ENCODE results near the gene ZSCAN5A. TPM values are rescaled to one million over a fixed set of nuclear protein-coding genes. Genes with fewer than 3 reads are reported as not detected.
"Not testable (repeated sequence)": the region's sequence is repeated elsewhere in the genome, so short reads cannot be mapped to it uniquely, and the experiment has no call there.

ZSCAN5A gene
- total RNA-seq, 1 donor from 2014 or later: 12.3 TPM

DNA sequence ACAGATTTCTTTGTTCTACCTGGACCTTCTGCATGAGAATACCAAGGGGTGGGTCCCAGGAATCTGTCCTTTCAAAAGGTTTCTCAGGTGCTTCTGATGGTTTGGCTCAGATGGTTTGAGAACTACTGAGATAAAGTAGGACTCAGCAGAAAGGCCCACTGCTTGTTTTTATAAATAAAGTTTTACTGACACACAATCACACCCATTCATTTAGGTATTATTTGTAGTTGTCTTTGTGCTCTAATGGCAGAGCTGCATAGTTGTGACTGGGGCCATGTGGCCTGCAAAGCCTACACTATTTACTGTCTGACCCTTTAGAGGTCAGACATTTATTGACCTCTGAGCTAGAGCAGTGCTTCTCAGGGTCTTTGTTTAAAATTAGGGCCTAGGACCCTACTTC is 24.5 kb downstream of the ZSCAN5A start:
- ATAC-seq: no peak
- intact Hi-C loops (cut with DNase I): no loop called here
- DNase-seq (ENCODE audit: low spot score): no peak

- intact Hi-C loops (cut with DNase I): no loop called here
- DNase-seq (ENCODE audit: low spot score) (no peak), ATAC-seq (no peak)
These were observed 29.9 kb downstream of the ZSCAN5A start for GRCh38 chr19:56284746-56285145.

DNA sequence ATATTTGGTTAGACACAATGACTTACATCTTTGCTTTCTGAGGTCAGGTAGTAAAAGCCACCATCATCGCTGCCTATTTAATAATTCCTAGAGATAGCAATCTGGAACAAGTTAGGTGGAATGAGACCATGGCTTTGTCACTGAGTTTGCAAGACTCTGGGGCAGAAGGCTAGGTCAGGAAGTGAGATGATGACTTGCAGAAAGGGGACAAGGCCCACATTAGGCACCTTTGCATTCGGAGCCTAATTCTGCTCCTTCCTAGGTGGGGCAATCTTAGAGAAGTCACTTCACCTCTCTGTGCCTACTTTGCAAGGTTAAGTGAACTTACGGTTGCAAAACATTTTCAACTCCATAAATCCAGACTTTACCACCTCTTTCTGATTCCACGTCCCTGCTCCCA is 31.8 kb downstream of the ZSCAN5A start:
- intact Hi-C loops (cut with DNase I): no loop called here
- DNase-seq (ENCODE audit: low spot score): no peak
- no peak for ATAC-seq

DNA sequence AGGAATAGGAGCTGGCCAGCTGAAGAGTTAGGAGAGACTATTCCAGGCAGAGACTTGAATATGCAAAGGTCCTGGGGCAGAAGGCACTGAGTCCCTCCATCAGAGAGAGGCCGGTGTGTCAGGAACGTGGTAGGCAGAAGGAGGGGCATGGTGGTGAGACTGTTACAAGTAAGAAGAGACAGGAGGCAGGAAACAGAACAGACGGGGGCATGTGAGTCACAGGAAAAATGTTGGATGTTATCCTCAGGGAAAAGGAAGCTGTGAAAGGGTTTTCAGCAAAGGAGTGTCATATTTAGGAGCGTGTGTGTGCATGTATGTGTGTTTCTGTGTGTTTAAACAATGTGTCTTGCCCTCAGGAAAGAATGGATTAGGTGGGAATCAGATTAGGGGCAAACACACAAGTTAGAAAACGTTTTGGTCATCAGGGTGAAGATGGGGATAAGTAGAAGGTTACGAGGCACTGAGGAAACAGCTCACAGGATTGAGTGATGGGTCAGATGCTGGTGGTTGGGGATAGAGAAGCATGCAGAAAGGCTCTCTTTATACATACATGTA is 41.0 kb downstream of the ZSCAN5A start:
- DNase-seq (ENCODE audit: low spot score): no peak
- intact Hi-C loops (cut with DNase I): no loop called here
- no peak for ATAC-seq

GRCh38 chr19:56272161-56272798 is 42.4 kb downstream of the ZSCAN5A start, which contains the start of gene EDDM13:
EDDM13 (plus strand) TSS chr19:56272748; CDS start chr19:56272835, 87 bp downstream.
- ATAC-seq (no peak), DNase-seq (ENCODE audit: low spot score) (no peak)
- intact Hi-C loops (cut with DNase I): no loop called here

- DNase-seq (ENCODE audit: low spot score) (no peak), ATAC-seq (no peak)
- intact Hi-C loops (cut with DNase I): no loop called here
These were observed 43.5 kb downstream of the ZSCAN5A start for GRCh38 chr19:56271151-56271550.

DNA sequence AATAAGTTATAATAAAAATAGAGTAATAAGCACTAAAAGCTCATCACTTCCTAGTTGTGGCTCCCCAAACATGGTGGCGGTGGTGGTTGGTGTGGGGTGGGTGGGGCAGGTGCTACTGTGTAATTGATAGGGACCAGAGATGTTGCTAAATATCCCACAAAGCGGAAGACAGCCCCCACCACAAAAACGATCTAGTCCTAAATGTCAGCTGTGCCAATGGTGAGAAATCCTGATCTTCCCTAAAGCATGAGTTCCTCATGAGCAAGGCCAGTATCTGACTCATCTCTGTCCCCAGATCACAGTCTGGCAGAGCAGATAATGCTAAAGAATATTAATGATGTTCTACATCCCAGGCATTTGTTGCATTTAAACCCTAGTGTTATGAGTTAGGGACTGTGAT is 44.0 kb downstream of the ZSCAN5A start:
- intact Hi-C loops (cut with DNase I): no loop called here
- no peak for ATAC-seq
- no peak for DNase-seq (ENCODE audit: low spot score)

DNA sequence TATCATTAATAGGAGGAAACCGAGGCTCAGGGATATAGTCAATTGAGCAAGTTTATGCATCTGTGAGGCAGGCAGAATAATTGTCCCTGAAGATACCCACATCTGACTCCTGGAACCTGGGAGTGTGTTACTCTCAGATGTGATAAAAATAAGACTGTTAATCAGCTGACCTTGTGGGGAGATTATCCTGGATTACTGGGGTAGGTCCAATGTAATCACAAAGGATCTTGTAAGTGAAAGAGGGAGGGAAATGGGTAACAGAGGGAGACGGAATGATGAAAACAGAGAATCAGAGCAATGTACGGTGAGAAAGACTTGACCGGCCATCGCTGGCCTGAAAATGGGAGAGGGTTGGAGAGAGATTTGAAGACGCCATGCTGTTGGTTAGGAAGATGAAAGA is 45.3 kb downstream of the ZSCAN5A start:
- no peak for DNase-seq (ENCODE audit: low spot score)
- intact Hi-C loops (cut with DNase I): no loop called here
- no peak for ATAC-seq

DNA sequence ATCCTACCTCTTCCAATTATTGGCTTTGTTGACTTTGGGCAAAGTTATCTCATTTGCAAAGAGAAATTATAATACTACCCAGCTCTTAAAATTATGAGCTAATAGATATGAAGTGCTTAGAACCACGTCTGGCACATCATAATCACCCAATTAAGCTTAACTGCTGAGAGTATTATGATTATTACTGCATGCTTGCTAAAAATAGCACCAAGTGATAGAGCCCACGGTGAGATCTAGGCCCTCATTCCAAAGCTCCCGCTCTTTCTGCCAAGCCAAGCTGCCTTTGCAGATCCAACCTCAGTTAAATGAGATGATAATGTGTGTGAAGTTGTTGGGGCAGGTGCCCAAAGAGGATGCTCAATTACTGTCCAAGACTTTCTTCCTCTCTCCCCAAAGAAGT is 48.6 kb downstream of the ZSCAN5A start:
- intact Hi-C loops (cut with DNase I): no loop called here
- no peak for ATAC-seq
- DNase-seq (ENCODE audit: low spot score): no peak

DNA sequence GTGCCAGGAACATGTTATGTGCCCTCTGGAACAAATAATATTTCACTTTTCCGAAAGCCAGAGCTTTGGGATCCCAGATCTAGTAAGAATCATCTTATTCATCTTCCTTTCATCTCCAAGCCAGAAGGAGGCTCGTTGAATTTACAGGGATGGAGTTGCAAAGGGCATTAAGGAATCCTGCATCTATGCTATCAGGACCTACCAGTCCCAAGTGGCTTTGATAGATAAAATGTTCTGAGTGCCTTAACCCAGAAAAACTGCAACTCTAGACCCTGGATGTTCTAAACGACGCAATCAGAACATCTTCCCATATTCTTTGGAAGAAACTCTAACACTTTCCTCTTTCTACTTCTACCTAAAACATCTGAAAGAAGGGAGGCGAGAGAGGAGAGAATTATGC is 51.3 kb downstream of the ZSCAN5A start:
- intact Hi-C loops (cut with DNase I): no loop called here
- DNase-seq (ENCODE audit: low spot score) (no peak), ATAC-seq (no peak)

DNA sequence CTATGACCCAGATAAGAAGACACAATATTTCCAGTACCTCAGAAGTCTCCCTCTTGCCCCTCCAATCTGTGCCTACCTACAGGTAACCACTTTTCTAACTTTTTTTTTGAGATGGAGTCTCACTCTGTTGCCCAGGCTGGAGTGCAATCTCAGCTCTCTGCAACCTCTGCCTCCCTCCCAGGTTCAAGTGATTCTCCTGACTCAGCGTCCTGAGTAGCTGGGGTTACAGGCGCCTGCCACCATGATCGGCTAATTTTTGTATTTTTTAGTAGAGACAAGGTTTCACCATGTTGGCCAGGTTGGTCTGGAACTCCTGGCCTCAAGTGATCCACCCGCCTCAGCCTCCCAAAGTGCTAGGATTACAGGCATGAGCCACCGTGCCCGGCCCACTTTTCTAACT is 52.7 kb downstream of the ZSCAN5A start:
- intact Hi-C loops (cut with DNase I); ATAC-seq: not testable (repeated sequence)

DNA sequence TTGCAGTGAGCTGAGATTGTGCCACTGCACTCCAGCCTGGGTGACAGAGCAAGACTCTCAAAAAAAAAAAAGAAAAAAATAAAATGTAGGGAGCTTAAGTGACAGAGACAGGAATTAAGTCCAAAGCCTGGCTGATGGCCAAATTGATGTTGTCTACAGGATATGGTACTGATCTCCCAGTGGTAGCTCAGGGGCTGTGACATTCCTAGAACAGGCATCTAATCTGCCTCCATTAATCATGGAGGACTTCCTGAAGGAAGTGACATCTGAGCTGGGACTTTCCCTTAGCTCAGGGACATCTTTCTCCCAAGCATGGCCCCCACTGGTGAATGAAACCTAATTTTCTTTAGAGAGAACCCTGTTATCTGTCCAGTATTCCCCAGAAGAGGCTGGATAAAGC is 53.5 kb downstream of the ZSCAN5A start:
- intact Hi-C loops (cut with DNase I): no loop called here
- no peak for DNase-seq (ENCODE audit: low spot score)
- no peak for ATAC-seq

More for the DNA sequence above, 52.7 kb downstream of the ZSCAN5A start:
- DNase-seq (ENCODE audit: low spot score): not testable (repeated sequence)

DNA sequence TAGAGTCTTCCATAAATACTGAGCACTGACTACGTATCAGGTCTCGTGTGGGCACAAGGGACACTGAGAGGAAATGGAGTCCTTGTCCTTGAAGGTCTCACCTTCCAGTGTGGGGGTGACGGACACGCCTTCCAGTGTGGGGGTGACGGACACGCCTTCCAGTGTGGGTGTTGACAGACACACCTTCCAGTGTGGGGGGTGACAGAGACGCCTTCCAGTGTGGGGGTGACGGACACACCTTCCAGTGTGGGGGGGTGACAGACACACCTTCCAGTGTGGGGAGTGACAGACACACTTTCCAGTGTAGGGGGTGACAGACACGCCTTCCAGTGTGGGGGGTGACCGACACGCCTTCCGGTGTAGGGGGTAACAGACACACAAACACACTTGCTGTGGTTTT is 56.4 kb downstream of the ZSCAN5A start:
- DNase-seq (ENCODE audit: low spot score) (no peak), ATAC-seq (no peak)
- intact Hi-C loops (cut with DNase I): no loop called here

- ATAC-seq (no peak), DNase-seq (ENCODE audit: low spot score) (no peak)
- intact Hi-C loops (cut with DNase I): no loop called here
These were observed 60.9 kb downstream of the ZSCAN5A start for GRCh38 chr19:56253737-56254136.

DNA sequence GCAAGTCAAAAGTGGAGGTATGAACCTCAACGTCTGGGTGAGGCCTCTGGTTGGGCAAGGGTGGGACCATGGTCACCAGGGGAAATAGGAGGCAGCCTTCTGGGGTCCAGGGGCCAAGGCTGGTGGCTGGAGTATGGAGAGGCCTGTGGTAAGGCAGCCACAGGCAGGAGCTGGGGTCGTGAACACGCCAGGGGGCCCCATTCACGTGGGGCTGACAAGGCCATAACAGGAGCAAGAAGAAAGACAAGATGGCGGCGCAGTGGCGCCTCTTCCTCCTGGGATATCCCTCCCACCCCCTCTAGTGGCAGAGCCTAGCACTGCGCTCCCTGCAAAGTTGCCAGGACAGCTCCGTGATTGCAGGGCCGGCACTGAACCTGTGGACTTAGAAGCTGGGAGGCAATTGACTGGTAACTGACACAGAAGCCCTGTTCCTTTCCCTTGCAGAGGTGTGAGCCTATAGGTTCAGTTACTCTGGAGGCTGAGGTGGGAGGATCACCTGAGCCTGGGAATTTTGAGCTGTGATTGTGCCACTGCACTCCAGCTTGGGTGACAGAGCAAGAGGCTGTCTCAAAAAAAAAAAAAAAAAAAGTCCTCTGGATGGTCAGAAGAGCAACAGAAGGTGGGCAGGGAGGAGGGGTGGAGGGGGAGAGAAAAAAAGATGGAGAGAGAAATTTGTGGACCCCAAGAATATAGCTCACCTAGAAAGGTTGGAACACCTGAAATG is 61.8 kb downstream of the ZSCAN5A start:
- ATAC-seq: peak; percentile 49
- DNase-seq (ENCODE audit: low spot score): peak; percentile 75
- intact Hi-C loops (cut with DNase I): no loop called here

DNA sequence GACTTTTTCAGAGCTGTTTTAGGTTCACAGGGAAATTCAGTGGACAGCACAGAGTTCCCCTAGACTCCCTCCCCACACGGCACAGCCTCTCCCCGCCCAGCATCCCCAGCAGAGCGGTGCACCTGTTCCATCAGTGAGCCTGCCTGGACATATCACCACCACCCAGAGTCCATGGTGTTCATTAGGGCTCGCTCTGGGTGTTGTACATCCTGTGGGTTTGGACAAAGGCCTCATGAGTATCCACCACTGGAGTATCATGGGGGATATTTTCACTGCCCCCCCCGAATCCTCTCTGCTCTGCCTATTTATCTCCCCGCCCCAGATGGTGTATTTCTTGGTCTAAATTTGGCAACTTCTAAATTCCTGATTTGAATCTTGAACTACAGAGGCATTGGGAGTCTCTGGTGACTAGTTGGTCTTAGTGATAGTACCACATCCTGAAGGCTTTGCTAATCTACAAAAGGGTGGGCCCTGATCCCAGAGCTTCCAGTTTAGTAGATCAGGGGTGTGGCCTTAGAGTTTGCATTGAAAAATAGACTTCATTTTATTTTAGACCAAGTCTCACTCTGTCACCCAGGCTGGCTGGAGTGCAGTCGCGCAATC is 65.8 kb downstream of the ZSCAN5A start:
- intact Hi-C loops (cut with DNase I): loop anchor here (5.0 kb wide), 1 partner anchor 1637 kb away; no protein-coding TSS in a partner anchor
- DNase-seq (ENCODE audit: low spot score); ATAC-seq: not testable (repeated sequence)

- intact Hi-C loops (cut with DNase I): loop anchor here (5.0 kb wide), 1 partner anchor 1633 kb away; no protein-coding TSS in a partner anchor
- not testable (repeated sequence) for DNase-seq (ENCODE audit: low spot score); ATAC-seq
These were observed 68.9 kb downstream of the ZSCAN5A start for GRCh38 chr19:56245764-56246163.

- ATAC-seq: no peak
- DNase-seq (ENCODE audit: low spot score): no peak
- intact Hi-C loops (cut with DNase I): loop anchor here (5.0 kb wide), 1 partner anchor 1633 kb away; no protein-coding TSS in a partner anchor
These were observed 69.4 kb downstream of the ZSCAN5A start for GRCh38 chr19:56245121-56245740.

GRCh38 chr19:56223481-56223880 is 91.2 kb downstream of the ZSCAN5A start:
- DNase-seq (ENCODE audit: low spot score) (no peak), ATAC-seq (no peak)
- intact Hi-C loops (cut with DNase I): no loop called here

All from sciatic nerve (tissue), 2 donors.